COLO668 (cell line): ENCODE data around the gene IGF2BP3.
"Not testable (repeated sequence)": the region's sequence is repeated elsewhere in the genome, so short reads cannot be mapped to it uniquely, and the experiment has no call there.

Experiments used
- DNase-seq: peaks from one replicate; lab custom pipeline; 2025; ENCODE audit not compliant: unreplicated experiment; lab: John Stamatoyannopoulos, UW

The IGF2BP3 gene

DNA sequence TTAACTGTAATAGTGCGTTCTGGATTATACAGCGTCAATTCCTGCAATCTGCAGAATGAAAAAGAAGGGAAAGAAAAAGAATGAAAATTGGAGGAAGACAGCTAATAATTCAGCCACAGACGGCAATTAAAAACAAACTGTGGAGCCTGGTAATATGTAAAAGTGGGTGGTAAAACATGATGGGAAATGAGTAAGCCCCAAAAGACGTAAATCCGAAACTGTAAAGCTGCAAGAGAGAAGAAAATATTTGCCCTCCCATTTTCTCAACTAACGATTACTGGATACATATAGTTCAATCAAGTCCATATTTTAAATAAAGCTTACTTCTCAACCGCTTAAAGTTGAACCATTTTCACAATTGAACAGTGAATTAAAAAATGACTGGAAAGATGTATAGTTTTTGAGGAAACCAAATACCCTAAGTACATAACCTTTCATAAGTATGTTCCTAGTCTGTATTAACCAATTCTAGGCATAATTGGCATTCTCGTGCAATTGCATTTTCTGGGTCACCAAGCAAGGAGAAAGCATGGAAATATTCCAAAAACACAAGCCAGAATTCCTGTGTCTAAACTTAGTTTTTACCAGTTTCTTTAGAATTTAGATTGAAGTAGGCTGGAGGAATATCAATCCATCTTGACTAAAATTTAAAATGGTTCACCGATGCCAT is 126.3 kb downstream of the IGF2BP3 start:
- no peak for DNase-seq

DNA sequence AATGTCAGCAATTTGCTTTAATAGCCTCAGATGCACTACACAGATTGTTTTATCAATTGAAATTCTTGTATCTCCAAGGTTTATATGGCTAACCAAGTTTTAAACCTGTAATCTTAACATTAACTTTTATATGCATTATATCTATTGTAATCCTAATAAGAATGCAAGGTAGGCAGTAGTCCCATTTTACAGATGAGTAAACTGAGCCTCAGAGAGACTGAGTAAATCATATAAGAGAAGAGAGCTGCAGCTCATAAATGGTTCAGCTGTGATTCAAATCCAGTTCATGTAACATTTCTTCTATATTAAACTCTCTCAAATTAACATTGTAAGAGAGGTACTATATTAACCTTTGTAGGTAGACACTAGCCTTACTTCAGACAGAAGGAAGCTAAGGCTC is 127.2 kb downstream of the IGF2BP3 start:
- DNase-seq = no peak

DNA sequence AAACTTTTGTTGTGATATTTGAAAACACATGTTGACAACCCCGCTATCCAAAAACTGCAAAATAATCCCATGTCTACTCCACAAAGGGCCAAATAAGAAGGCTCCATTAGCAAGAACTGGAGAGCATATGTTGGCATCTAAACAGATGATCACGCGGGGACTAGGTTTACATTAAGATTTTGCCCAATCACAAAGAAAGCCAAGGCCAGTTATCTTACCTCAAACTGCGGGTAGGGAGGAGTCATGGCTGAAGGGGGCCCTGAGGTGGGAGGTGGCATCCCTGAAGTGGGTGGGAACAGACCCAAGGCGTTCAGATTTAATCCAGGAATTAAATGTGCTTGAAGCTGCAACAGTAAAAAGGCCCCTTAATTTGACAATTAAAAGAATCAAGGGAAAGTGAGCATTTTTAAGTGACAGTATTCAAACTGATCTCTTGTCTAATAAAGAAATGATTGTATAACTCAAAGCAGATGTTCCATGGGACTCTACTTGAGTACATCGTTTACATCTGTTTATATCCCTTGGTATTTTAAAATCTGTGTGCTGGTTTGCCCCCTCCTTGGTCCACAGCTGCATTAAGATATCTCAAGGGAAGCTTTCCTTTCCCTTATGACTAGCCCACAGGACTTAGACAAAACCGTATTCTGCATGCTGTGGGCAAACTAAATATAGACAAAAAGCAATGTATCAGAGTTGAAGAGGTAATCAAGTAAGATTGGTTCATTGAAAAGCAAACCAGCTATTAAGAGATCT is 128.3 kb downstream of the IGF2BP3 start:
- DNase-seq = no peak

DNA sequence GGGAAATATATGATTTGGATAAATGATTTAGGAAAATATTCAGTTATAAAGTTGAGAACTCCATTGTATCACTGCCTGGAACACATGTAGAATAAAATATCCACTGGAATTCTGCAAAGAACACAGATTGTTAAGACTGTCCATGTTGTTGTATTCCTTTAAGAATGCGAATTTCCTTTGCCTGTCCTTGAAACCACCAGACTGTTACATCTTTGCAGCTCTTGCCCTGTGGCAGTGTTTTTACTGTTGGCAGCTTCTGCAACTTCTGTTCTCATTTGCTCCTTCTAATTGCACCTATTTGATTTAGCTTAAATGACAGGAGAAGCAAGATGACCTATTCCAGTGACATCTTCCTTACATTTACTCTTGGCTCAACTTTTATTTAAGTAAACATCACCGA is 131.4 kb downstream of the IGF2BP3 start:
- no peak for DNase-seq

DNA sequence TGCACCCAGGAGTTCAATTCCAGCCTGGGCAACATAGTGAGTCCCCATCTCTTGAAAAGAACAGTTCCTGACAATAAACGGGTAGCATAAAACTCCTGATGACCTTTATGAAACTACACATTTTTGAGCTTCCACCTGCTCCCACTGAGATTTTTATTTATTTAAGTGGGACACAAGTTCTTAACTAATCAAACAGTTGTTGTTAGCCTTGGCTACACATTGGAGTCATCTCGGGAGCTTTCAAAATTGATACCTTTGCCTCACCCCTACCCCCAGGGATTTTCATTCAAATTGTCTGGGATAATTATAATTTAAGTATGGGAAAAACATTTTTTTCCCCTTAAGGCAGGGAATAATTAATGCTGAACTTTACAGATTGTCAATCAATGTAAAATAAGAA is 131.9 kb downstream of the IGF2BP3 start:
- no peak for DNase-seq

DNA sequence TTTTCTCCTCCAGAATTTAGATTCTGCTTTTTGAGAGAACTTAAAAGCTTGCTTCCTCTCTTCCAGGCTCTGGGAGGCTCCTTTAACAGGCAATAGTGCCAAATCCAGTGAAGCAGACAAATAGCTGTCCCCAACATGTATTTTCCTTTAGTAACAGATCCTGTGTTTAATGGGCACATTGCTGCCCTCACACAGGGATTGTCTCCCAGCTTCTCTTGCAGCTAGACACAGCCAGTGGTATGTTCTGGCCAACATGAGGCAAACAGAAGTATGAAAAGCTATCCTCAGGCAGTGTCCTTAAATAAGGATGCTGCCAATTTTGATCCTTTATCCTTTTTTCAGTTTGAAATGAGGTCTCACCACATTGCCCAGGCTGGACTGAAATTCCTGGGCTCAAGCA is 132.9 kb downstream of the IGF2BP3 start:
- no peak for DNase-seq

DNA sequence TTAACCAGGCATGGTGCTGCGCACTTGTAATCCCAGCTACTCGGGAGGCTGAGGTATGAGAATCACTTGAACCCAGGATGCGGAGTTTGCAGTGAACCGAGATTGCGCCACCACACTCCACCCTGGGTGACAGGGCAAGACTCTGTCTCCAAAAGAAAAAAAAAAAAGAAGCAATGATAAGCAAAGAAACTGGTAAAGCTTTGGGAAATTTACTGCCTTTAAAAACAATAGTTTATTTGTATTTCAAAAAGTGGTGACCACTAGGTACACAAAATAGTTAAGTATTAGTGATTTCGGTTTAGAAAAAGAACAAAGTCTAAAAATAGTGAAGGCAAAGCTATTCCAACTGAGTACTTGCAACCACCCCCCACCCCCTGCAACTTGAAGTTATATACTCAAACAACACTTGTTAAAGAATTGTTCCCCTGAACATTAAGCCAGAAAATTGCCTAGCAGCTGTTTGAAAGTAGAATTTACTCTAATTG is 133.4 kb downstream of the IGF2BP3 start:
- DNase-seq = no peak

DNA sequence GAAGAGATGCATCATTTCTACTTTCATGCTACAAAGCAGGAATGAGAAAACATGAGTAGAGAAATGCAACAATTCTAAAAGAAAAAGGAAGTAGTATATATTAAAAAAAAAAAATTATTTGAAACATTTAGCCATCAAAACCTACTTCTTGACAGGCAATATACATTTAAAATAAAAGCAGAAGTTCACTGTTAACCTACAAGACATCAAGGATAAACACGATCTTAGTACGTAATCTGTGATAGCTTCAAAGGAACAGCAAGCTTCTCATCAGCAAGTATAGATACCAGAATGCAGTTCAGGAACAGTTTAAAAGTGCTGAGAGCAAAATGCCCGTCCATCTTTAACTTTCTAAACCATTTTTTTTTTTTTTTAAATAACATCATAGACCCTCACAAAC is 134.2 kb downstream of the IGF2BP3 start:
- no peak for DNase-seq

DNA sequence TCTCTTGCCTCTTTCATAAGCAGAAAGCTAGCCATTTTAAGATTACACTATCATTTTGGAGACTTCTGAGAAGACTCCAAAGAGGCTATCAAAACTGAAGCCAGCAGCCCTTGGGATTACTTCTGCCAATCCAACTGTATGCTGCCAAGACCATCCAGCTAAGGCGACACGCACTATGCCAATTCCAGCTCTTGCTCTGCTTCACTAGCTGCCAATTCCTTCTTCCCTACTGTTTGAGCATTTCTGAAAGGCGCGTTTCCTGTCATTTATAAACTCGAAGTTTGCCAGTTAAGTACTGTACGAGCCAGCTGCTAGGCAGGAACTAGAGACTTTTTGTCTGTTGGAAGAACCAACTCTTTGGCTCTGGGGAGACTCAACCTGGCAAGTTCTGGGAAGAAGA is 134.7 kb downstream of the IGF2BP3 start:
- no peak for DNase-seq

DNA sequence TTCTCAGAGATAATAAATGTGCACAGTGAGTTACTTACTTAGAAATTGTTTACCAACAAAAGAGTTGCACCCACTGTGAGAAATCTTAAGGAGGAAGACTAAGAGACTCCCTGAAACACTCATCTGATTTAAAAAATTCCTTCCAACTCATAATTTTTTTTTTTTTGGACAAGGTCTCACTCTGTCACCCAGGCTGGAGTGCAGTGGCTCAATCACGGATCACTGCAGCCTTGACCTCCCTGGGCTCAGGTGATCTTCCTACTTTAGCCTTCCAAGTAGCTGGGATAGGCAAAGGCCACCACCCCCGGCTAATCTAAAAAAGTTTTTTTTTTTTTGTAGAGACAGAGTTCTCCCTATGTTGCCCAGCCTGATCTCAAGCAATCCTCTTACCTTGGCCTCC is 135.2 kb downstream of the IGF2BP3 start:
- no peak for DNase-seq

DNA sequence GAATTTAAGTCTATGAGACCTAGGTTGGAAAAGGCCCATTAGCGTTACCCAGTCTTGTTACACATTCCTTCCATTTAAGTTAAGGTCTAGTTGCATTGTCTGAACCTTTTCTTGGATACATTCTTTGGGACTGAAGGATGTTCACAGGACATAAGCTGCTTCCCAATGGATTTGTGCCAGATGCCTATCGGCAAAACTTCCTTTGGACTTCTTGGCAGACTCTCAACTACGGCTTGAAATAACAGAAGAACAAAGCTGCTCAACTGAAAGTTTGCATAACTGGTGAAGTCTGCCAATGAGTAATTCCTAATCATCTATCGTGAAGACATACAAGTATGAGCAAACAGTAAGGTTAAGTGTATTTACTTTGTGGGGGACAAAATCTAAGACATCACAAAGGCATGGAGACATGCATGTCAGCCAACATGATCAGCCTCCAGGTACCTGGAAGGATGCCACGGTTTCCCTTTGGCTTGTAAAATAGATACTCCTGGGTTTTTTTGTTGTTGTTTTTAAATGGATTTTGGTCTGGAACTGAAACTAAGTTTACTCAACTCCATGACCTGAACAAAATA is 135.7 kb downstream of the IGF2BP3 start:
- no peak for DNase-seq

DNA sequence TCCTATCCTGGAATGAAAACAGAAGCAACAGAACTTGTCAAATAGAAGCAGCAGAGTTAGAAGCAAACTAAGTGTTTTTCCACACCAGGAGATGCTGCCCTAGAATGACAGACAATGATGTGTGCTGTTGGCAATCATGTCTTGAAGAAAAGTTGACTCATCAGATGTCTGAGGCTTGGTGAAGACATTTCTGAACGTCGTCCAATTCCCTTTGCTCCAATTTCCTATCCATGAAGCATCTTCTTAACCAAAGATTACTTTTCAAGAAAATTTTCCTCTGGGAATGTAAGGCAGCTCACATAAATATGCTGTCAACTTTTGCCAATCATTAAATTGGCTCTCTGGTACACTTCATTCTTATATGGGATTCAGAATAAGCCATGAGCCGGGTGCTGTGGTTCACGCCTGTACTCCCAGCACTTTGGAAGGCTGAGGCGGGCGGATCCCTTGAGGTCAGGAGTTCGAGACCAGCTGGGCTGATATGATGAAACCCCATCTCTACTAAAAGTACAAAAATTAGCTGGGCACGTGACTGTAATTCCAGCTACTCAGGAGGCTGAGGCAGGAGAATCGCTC is 136.5 kb downstream of the IGF2BP3 start:
- no peak for DNase-seq

DNA sequence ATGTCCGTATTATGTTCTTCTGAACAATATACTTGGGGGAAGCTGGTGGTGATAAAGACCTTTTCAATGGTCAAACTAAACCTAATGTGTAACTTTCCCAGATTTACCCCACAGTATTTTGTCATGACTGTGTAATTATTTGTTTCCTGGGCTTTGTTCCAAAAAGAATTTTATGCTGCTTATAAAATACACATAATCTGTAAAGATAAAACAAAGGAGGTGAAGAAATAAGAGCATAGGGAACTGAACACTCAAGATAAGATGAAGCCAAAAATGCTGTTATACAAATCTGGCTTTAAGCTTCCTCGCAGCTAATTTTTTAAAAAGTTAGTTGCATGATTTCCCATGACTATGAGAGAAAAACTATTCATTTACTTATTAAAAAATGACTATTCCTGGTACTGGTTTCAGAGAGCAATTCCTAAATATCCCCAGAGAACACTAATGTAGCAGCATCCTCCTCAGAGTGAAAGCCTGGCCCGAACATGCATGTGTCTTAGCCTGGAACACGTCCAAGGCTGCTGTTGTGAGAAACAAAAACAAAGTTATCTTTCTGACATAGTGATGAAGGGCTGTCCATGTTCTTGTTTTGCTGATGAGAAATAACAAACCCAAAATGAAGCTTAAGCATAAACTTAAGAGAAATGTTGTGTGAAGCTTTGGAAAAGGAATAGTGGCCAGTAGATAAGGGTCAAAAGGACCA is 137.2 kb downstream of the IGF2BP3 start:
- DNase-seq = no peak

DNA sequence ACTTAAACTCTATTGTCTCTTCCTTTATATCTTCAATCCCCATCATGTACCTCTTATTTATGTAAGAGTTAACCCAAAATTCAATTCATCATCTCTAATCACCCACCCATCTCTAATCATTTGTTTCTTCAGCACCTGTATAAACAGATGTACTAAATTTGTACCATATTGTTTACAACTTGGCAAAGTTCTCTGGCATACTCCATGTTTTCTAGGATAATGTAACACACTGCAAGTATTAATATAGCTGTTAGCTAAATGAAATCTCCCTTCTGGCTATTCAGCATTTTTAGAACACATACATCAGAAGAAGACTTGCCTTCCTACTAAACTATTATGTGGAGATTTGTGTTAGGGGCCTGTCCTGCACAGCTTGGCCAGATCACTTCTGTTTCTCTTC is 138.1 kb downstream of the IGF2BP3 start:
- DNase-seq = no peak

DNA sequence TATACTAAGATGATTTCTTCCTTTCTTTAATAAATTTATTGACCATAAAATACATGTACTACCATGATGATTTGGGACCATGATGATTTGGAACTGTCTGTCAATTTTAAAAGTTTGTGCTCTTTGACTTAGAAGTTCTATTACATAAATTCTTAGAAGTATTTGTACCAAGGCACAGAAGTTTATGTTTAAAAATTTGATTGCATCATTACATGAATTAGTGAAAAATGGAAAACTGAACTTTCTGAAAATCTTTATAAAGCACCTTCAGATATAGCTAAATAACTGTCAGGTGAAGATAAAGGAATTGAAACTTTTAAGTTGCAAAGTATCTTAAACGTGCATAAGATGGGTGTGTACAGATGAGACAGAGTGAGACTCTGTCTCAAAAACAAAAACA is 139.2 kb downstream of the IGF2BP3 start:
- DNase-seq = no peak

DNA sequence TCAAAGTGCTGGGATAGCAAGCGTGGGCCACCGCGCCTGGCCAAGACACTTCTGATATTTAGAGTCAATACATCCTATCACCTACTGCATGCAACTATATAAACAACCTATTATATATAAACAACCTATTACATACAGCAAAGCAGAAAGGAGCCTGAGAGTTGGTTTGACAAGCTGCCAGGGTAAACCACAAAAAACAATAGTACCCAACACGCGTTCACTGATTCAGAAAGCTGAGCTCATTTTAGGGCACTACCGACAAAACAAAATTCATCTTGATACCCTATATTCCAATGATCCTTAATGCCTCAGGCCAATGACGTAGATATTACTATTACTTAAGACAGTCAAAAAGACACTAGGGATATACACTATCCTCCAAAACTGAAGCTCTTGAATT is 154.9 kb downstream of the IGF2BP3 start:
- DNase-seq = no peak

DNA sequence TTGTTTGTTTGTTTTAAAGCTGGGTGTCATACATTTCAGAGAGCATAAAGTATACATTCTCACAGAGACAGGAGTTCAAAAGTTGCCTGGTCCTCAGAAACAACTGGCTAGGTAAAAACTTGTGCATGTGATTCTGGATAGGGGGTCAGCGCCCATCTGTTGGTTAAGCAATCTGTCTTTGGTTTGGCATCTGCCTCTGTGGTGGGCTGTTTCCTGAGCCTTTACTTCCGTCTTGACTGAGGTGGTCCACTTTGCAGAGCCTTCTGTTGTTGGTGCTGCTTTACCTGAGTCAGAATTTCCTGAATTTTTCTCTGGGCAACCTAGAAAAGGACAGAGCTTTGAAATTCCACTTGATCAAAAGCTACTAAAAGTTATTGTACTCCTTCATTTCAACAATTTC is 158.2 kb downstream of the IGF2BP3 start:
- not testable (repeated sequence) for DNase-seq

DNA sequence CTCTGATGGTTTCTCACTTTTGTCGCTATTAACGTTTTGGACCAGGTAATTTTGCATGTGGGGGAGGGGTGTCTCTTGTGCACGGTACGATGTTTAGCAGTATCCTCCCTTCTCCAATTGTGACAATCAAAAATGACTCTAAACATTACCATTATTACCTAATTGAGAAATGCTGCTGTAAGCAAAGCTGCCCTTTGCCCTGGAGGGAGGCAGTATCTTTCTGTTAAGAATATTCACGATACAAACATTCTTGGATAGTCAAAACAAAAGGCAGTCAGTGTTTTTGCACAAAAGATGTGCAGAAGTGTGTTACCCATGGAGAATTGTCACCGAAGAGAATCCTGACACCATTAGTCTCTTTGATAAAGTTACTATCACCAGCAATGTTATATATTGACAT is 161.5 kb downstream of the IGF2BP3 start:
- DNase-seq = no peak

DNA sequence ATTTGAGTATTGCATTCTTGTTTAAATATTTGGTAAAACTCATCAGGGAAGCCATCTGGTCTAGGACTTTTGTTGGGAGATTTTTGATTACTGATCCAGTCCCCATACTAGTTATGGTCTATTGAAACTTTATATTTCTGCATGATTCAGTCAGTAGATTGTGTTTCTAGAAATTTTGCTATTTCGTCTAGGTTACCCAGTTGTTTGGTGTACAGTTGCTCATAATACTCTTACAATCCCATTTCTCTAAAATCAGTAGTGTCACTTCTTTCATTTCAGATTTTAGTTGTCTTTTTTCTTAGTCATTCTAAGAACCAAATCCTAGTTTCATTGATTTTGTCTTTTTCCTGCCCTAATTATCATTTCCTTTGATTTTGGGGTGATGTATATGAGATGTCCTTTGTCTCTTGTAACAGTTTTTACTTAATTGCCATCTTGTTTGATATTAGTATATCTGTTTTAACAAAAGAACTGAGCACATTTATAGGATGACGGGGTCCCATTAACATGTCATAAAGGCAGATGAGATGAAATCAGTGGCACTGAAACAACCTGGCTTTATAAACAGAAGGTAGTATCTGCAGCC is 163.3 kb downstream of the IGF2BP3 start:
- no peak for DNase-seq

DNA sequence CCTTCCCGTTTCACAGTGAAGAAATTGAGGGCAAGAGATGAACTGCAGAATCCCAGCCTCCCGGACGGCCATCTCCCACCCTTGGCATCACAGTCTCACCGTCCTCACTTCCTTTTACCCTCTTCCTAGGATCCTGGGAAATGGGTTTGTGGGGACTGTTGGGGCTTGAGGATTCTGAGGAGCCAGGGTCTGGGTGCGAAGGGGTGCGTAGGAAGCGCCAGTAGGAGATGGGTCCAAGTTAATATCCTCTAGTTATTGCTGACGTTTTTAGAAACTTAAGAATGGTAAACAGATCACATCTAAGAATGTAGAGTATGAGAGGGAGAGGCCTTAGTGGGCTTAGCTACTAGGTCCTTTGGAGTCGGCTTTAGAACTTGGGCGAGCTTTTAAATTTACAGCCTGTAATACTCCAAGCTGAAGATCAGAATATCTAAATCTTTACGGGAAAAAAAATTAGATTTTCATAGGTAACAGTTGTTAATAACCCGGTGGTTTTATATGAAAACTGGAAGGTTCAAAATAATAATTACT is 170.5 kb downstream of the IGF2BP3 start:
- DNase-seq = peak; percentile 59
